WTC11 (cell line): ENCODE data around the gene PMF1. TPM values are rescaled to one million over a fixed set of nuclear protein-coding genes. Genes with fewer than 3 reads are reported as not detected.

Source experiments
- ATAC-seq: fragments of 200-7000 bp; cut with Tn5 transposase; 2 replicates; pipeline ENCODE4 v1.10.0; 2021; ENCODE audit warnings: mild to moderate bottlenecking, moderate library complexity
- CTCF ChIA-PET: fragments of 300-600 bp; sonication (Branson Sonifier 250); formaldehyde crosslinking; loops from one replicate; lab custom pipeline; 2021; ENCODE audit warnings: antibody characterized with exemption; lab: Charles Lee
- POLR2A ChIA-PET: fragments of 350-600 bp; sonication (Branson Sonifier 250); formaldehyde crosslinking; loops from one replicate; lab custom pipeline; 2021; ENCODE audit warnings: antibody characterized with exemption; lab: Charles Lee
- DNase-seq: peaks from one replicate; pipeline ENCODE4 v3.0.0; 2021; ENCODE audit warnings: low spot score
- H3K27ac Mint-ChIP-seq: 2 replicates; pipeline ENCODE4 v1.8.0; 2021; ENCODE audit warnings: mixed read lengths
- H3K27me3 Mint-ChIP-seq: 2 replicates; pipeline ENCODE4 v1.8.0; 2021; ENCODE audit warnings: low read depth, mild to moderate bottlenecking, moderate library complexity, mixed read lengths
- H3K36me3 Mint-ChIP-seq: 2 replicates; pipeline ENCODE4 v1.8.0; 2021; ENCODE audit warnings: mixed read lengths
- H3K4me1 Mint-ChIP-seq: 2 replicates; pipeline ENCODE4 v1.8.0; 2022; ENCODE audit warnings: mixed read lengths
- H3K4me3 Mint-ChIP-seq: 2 replicates; pipeline ENCODE4 v1.8.0; 2021; ENCODE audit warnings: mild to moderate bottlenecking, moderate library complexity, mixed read lengths
- H3K9me3 Mint-ChIP-seq: 2 replicates; pipeline ENCODE4 v1.8.0; 2021; ENCODE audit warnings: mixed read lengths
- ATF1 ChIP-seq: sonication (generic); formaldehyde crosslinking; IDR thresholded peaks from 2 replicates; pipeline ENCODE4 v1.8.1; 2023; ENCODE audit warnings: mild to moderate bottlenecking, moderate library complexity, missing genetic modification reagents
- CREB1 ChIP-seq: sonication (generic); formaldehyde crosslinking; IDR thresholded peaks from 2 replicates; pipeline ENCODE4 v1.8.0; 2023; ENCODE audit warnings: mild to moderate bottlenecking, missing genetic modification reagents
- EMX1 ChIP-seq: fragments of 250-450 bp; sonication (Bioruptor Pico); IDR thresholded peaks from 2 replicates; pipeline ENCODE4 v1.8.0; 2021; ENCODE audit warnings: mild to moderate bottlenecking
- FOXK1 ChIP-seq: sonication (generic); formaldehyde crosslinking; IDR thresholded peaks from 2 replicates; pipeline ENCODE4 v1.8.0; 2022; ENCODE audit warnings: mild to moderate bottlenecking, moderate library complexity, missing genetic modification reagents
- GRHL2 ChIP-seq: fragments of 250-450 bp; sonication (Bioruptor Pico); IDR thresholded peaks from 2 replicates; pipeline ENCODE4 v1.8.0; 2022; ENCODE audit warnings: mild to moderate bottlenecking, moderate library complexity; ENCODE audit not compliant: insufficient replicate concordance, severe bottlenecking
- JUN ChIP-seq: sonication (generic); formaldehyde crosslinking; IDR thresholded peaks from 2 replicates; pipeline ENCODE4 v1.8.0; 2023; ENCODE audit warnings: mild to moderate bottlenecking, missing genetic modification reagents
- KAT7 ChIP-seq: sonication (generic); formaldehyde crosslinking; IDR thresholded peaks from 2 replicates; pipeline ENCODE4 v1.8.1; 2023; ENCODE audit warnings: missing genetic modification reagents, mild to moderate bottlenecking, borderline replicate concordance
- MXD4 ChIP-seq: fragments of 250-450 bp; sonication (Bioruptor Pico); IDR thresholded peaks from 2 replicates; pipeline ENCODE4 v1.8.0; 2021; ENCODE audit warnings: mild to moderate bottlenecking, moderate library complexity, borderline replicate concordance
- NFE2L1 ChIP-seq: sonication (generic); formaldehyde crosslinking; IDR thresholded peaks from 2 replicates; pipeline ENCODE4 v1.8.1; 2023; ENCODE audit warnings: missing genetic modification reagents
- NR1H2 ChIP-seq: sonication (generic); formaldehyde crosslinking; IDR thresholded peaks from 2 replicates; pipeline ENCODE4 v1.9.0; 2021; ENCODE audit warnings: mild to moderate bottlenecking, moderate library complexity, missing genetic modification reagents
- NR2C2 ChIP-seq: sonication (generic); formaldehyde crosslinking; IDR thresholded peaks from 2 replicates; pipeline ENCODE4 v1.8.0; 2022; ENCODE audit warnings: mild to moderate bottlenecking, missing genetic modification reagents
- NR3C1 ChIP-seq: sonication (generic); formaldehyde crosslinking; conservative IDR thresholded peaks from 2 replicates; pipeline ENCODE4 v1.8.1; 2023; ENCODE audit warnings: low read depth, mild to moderate bottlenecking, missing genetic modification reagents
- SMAD3 ChIP-seq: sonication (generic); formaldehyde crosslinking; IDR thresholded peaks from 2 replicates; pipeline ENCODE4 v1.8.0; 2022; ENCODE audit warnings: missing genetic modification reagents, mild to moderate bottlenecking, borderline replicate concordance
- TCF7 ChIP-seq: sonication (generic); formaldehyde crosslinking; IDR thresholded peaks from 2 replicates; pipeline ENCODE4 v1.8.0; 2022; ENCODE audit warnings: mild to moderate bottlenecking, low read depth, missing genetic modification reagents, moderate library complexity
- ZNF219 ChIP-seq: sonication (generic); formaldehyde crosslinking; IDR thresholded peaks from 2 replicates; pipeline ENCODE4 v1.8.0; 2023; ENCODE audit warnings: missing genetic modification reagents, mild to moderate bottlenecking, borderline replicate concordance
- ZNF317 ChIP-seq: sonication (generic); formaldehyde crosslinking; IDR thresholded peaks from 2 replicates; pipeline ENCODE4 v1.8.1; 2023; ENCODE audit warnings: low read depth, mild to moderate bottlenecking, moderate library complexity, missing genetic modification reagents, borderline replicate concordance
- total RNA-seq: library from RNA; stranded (reverse); gene quantifications from 3 replicates; pipeline ENCODE4 v1.2.3, GENCODE V29; 2021
- TF ChIP-seq, protein P1 (sequence below): fragments of 250-450 bp; sonication (Bioruptor Pico); IDR thresholded peaks from 2 replicates; pipeline ENCODE4 v1.9.0; 2021; ENCODE audit warnings: mild to moderate bottlenecking
- TF ChIP-seq, protein P2 (sequence below): fragments of 250-450 bp; sonication (Bioruptor Pico); IDR thresholded peaks from 2 replicates; pipeline ENCODE4 v1.9.0; 2021; ENCODE audit warnings: moderate library complexity, mild to moderate bottlenecking, inconsistent platforms, borderline replicate concordance
- TF ChIP-seq, protein P3 (sequence below): fragments of 250-450 bp; sonication (Bioruptor Pico); IDR thresholded peaks from 2 replicates; pipeline ENCODE4 v1.9.0; 2021; ENCODE audit warnings: mild to moderate bottlenecking

Gene PMF1
- total RNA-seq, 1 experiment from 2014 or later, result 129 TPM

DNA sequence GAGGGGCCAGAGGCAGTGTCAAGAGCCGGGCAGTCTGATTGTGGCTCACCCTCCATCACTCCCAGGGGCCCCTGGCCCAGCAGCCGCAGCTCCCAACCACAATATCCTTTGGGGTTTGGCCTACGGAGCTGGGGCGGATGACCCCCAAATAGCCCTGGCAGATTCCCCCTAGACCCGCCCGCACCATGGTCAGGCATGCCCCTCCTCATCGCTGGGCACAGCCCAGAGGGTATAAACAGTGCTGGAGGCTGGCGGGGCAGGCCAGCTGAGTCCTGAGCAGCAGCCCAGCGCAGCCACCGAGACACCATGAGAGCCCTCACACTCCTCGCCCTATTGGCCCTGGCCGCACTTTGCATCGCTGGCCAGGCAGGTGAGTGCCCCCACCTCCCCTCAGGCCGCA, 29.1 kb downstream of the PMF1 start, which contains the start of gene BGLAP (continued):
- TF ChIP-seq, protein P1, sequence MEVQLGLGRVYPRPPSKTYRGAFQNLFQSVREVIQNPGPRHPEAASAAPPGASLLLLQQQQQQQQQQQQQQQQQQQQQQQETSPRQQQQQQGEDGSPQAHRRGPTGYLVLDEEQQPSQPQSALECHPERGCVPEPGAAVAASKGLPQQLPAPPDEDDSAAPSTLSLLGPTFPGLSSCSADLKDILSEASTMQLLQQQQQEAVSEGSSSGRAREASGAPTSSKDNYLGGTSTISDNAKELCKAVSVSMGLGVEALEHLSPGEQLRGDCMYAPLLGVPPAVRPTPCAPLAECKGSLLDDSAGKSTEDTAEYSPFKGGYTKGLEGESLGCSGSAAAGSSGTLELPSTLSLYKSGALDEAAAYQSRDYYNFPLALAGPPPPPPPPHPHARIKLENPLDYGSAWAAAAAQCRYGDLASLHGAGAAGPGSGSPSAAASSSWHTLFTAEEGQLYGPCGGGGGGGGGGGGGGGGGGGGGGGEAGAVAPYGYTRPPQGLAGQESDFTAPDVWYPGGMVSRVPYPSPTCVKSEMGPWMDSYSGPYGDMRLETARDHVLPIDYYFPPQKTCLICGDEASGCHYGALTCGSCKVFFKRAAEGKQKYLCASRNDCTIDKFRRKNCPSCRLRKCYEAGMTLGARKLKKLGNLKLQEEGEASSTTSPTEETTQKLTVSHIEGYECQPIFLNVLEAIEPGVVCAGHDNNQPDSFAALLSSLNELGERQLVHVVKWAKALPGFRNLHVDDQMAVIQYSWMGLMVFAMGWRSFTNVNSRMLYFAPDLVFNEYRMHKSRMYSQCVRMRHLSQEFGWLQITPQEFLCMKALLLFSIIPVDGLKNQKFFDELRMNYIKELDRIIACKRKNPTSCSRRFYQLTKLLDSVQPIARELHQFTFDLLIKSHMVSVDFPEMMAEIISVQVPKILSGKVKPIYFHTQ, result no peak
- TF ChIP-seq ZNF219 (CRISPR knock-in tag) (no peak), NFE2L1 (no peak), FOXK1 (CRISPR knock-in tag) (no peak)
- TF ChIP-seq, protein P2, sequence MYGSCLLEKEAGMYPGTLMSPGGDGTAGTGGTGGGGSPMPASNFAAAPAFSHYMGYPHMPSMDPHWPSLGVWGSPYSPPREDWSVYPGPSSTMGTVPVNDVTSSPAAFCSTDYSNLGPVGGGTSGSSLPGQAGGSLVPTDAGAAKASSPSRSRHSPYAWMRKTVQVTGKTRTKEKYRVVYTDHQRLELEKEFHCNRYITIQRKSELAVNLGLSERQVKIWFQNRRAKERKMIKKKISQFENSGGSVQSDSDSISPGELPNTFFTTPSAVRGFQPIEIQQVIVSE (CRISPR knock-in tag), result no peak
- TF ChIP-seq, all 79 proteins: peak for 0

DNA sequence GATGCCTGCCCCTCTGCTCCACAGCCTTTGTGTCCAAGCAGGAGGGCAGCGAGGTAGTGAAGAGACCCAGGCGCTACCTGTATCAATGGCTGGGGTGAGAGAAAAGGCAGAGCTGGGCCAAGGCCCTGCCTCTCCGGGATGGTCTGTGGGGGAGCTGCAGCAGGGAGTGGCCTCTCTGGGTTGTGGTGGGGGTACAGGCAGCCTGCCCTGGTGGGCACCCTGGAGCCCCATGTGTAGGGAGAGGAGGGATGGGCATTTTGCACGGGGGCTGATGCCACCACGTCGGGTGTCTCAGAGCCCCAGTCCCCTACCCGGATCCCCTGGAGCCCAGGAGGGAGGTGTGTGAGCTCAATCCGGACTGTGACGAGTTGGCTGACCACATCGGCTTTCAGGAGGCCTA, 29.9 kb downstream of the PMF1 start:
- ChIA-PET CTCF (interaction anchor here (3.9 kb wide), 1 partner anchor 101 kb away, joined by 20 read pairs; no protein-coding TSS in a partner anchor), POLR2A (interaction anchor here (0.6 kb wide), 1 partner anchor 36 kb away, joined by 6 read pairs; no protein-coding TSS in a partner anchor)
- no peak for ATAC-seq
- Mint-ChIP-seq H3K27ac (no peak overlapping the region), H3K36me3 (peaks cover 13% of the 10 kb centered on the region), H3K4me1 (peaks cover 21% of the 10 kb centered on the region), H3K27me3 (peaks cover 4% of the 10 kb centered on the region), H3K9me3 (no peaks in the 10 kb centered on the region)
- no peak for DNase-seq
- TF ChIP-seq NR3C1 (CRISPR knock-in tag), result no peak
- TF ChIP-seq NFE2L1, result no peak
- no peak for TF ChIP-seq SMAD3 (CRISPR knock-in tag)
- TF ChIP-seq ZNF317 (CRISPR knock-in tag), result no peak
- TF ChIP-seq, protein P1, result no peak
- TF ChIP-seq NR2C2, result no peak
- TF ChIP-seq ATF1, result no peak
- no peak for TF ChIP-seq NR1H2
- TF ChIP-seq TCF7 (CRISPR knock-in tag), result no peak
- TF ChIP-seq MXD4 (CRISPR knock-in tag), result no peak
- no peak for TF ChIP-seq CREB1 (CRISPR knock-in tag)
- TF ChIP-seq, protein P3, sequence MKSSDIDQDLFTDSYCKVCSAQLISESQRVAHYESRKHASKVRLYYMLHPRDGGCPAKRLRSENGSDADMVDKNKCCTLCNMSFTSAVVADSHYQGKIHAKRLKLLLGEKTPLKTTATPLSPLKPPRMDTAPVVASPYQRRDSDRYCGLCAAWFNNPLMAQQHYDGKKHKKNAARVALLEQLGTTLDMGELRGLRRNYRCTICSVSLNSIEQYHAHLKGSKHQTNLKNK (CRISPR knock-in tag), result no peak
- TF ChIP-seq GRHL2 (CRISPR knock-in tag), result no peak
- no peak for TF ChIP-seq JUN (CRISPR knock-in tag)
- TF ChIP-seq EMX1, result no peak
- TF ChIP-seq KAT7 (CRISPR knock-in tag), result no peak
- TF ChIP-seq, all 79 proteins: peak for 0
- no peak overlapping the region for H3K4me3 Mint-ChIP-seq
